Endodermal cell (in vitro differentiated cells): Measurements from ENCODE around the gene L1TD1. TPM values are rescaled to one million over a fixed set of nuclear protein-coding genes. Genes with fewer than 3 reads are reported as not detected.

ENCODE experiments used
- DNase-seq: peaks from one replicate; pipeline ENCODE4 v3.0.0-alpha.2; 2017
- H3K27ac ChIP-seq: 2 replicates; pipeline ENCODE4 v1.5.1; 2013; ENCODE audit warnings: mild to moderate bottlenecking, low read depth, low read length, moderate library complexity
- H3K27me3 ChIP-seq: 2 replicates; pipeline ENCODE4 v1.6.1; 2013; ENCODE audit warnings: mild to moderate bottlenecking, low read length, moderate library complexity; ENCODE audit not compliant: insufficient read depth, control insufficient read depth, poor library complexity, severe bottlenecking
- H3K36me3 ChIP-seq: 2 replicates; pipeline ENCODE4 v1.7.0; 2013; ENCODE audit warnings: mild to moderate bottlenecking, low read length, moderate library complexity; ENCODE audit not compliant: control insufficient read depth, insufficient read depth
- H3K4me1 ChIP-seq: one replicate; pipeline ENCODE4 v1.7.0; 2013; ENCODE audit warnings: low read length; ENCODE audit not compliant: control insufficient read depth, insufficient read depth
- H3K4me3 ChIP-seq: 2 replicates; pipeline ENCODE4 v1.5.1; 2013; ENCODE audit warnings: mild to moderate bottlenecking, low read length, moderate library complexity
- H3K9ac ChIP-seq: 2 replicates; pipeline ENCODE4 v1.6.1; 2013; ENCODE audit warnings: mild to moderate bottlenecking, low read length, moderate library complexity; ENCODE audit not compliant: poor library complexity, severe bottlenecking; ENCODE audit errors: extremely low read depth
- H3K9me3 ChIP-seq: 2 replicates; pipeline ENCODE4 v1.6.1; 2013; ENCODE audit warnings: mild to moderate bottlenecking, low read length, moderate library complexity; ENCODE audit not compliant: control insufficient read depth
- H3K27ac Mint-ChIP-seq: 2 replicates; pipeline ENCODE4 v1.8.0; 2020; ENCODE audit warnings: mixed read lengths
- H3K27me3 Mint-ChIP-seq: 2 replicates; pipeline ENCODE4 v1.8.0; 2021; ENCODE audit warnings: mild to moderate bottlenecking, mixed read lengths; ENCODE audit not compliant: insufficient read depth
- H3K36me3 Mint-ChIP-seq: 2 replicates; pipeline ENCODE4 v1.8.0; 2020; ENCODE audit warnings: low read depth, mixed read lengths
- H3K4me1 Mint-ChIP-seq: 2 replicates; pipeline ENCODE4 v1.8.0; 2020; ENCODE audit warnings: mixed read lengths
- H3K4me3 Mint-ChIP-seq: 2 replicates; pipeline ENCODE4 v1.8.0; 2020; ENCODE audit warnings: mild to moderate bottlenecking, moderate library complexity, mixed read lengths
- H3K9me3 Mint-ChIP-seq: 2 replicates; pipeline ENCODE4 v1.8.0; 2020; ENCODE audit warnings: mild to moderate bottlenecking, mixed read lengths
- CTCF ChIP-seq: fragments of 200-600 bp; sonication (generic); conservative IDR thresholded peaks from 2 replicates; pipeline ENCODE4 v1.5.0; 2021; ENCODE audit warnings: antibody characterized with exemption, mild to moderate bottlenecking
- WGBS, 2 experiments: methylation state at CpG; one replicate each; pipeline versions ENCODE4 v1.1.5 to v1.1.7; 2013; ENCODE audit warnings: missing lambda C conversion rate in 2 of 2, mixed read lengths in 1 of 2; ENCODE audit not compliant: insufficient coverage in 1 of 2, insufficient read length in 1 of 2; 5-methylcytosine and 5-hydroxymethylcytosine counted together
- total RNA-seq, 2 donors: library from RNA; stranded (reverse); fragmentation: NEBNext Ultra II Directional in 1 of 2; extraction: Animal tissue kit (Norgen Biotek cat#: 25700) in 1 of 2; gene quantifications; 2 replicates in 1 of 2; 3 replicates in 1 of 2; pipeline ENCODE4 v1.2.1, GENCODE V29; 2021

L1TD1 gene
- total RNA-seq, 2 donors from 2014 or later: 66.7 to 200 TPM

DNA sequence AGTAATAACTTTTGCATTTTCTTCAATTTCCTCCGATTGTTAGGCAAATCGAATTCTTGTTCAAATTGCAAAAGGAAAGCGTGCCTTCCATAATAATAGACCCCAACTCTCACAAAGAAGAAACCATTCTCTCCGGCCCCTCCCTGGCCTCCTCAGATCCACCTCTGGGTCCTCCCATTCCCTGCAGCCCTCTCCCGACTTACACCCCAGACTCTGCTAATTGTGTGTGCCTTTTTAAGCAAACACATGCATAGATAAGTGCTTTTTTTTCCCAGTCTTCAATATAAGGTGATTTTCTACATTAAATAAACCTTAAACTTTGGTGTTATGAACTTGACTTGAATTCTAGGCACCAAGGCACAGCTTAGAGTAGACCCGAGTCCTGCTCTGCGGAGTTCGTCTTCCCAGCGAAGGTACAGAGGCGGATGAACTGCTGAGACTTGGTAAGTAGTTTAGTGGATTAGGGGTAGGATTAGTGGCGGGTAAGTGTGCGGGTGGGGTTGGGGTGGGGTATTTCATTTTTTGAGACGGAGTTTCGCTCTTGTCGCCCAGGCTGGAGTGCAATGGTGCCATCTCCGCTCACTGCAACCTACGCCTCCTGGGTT lies 1.5 kb downstream of the L1TD1 start:
- H3K27ac ChIP-seq: no peak overlapping the region
- 7 to 22% methylated on average over 10 to 17 of the region's 17 CpGs for WGBS, 2 experiments
- Mint-ChIP-seq H3K4me3 (peak overlapping the region; percentile 100), H3K36me3 (peaks cover 35% of the 10 kb centered on the region), H3K27me3 (no peaks in the 10 kb centered on the region), H3K4me1 (peaks cover 40% of the 10 kb centered on the region), H3K9me3 (no peaks in the 10 kb centered on the region), H3K27ac (peak overlapping the region; percentile 99)
- no peaks in the 10 kb centered on the region for H3K4me1 ChIP-seq
- peak; percentile 62 for DNase-seq
- peaks cover 33% of the 10 kb centered on the region for H3K36me3 ChIP-seq
- no peak for TF ChIP-seq CTCF
- no peaks in the 10 kb centered on the region for H3K9me3 ChIP-seq
- H3K9ac ChIP-seq: peak overlapping the region; percentile 99
- H3K4me3 ChIP-seq: peak overlapping the region; percentile 93
- no peaks in the 10 kb centered on the region for H3K27me3 ChIP-seq

DNA sequence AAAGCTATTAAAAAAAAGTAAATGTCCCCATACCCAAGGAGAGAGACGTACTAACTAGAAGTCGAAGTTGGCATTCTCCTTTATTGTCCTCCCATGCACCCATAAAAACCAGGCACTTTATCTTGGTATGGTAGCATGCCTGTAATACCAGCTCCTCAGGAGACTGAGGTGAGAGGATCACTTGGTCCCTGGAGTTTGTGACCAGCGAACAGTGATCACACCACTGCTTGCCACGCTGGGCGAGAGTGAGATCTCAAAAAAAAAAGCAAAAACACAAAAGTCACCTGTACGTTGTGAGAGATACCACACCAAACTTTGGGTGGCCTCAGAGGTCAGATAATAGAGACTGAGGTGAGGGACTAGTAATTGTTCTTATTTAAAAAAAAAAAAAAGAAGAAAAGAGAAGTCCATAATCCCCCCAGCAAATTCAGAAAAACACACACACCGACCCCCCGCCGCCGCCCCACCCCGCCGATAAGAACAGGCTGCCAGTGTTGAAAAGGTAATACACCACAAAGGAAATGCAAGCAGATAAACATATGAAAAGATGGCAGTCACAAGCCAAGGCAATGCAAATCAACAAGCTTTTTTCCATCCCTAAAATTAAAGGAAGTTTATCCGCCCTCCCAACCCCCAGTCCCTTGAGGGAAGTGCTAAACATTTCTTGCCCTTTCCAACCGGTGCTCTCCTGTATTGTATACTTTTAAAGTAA lies 3.6 kb downstream of the L1TD1 start:
- peak overlapping the region; percentile 93 for H3K4me3 ChIP-seq
- H3K36me3 Mint-ChIP-seq: peaks cover 51% of the 10 kb centered on the region
- peak overlapping the region; percentile 63 for H3K9ac ChIP-seq
- 6 to 14% methylated on average over 5 to 14 of the region's 14 CpGs for WGBS, 2 experiments
- no peaks in the 10 kb centered on the region for H3K27me3 ChIP-seq
- peak overlapping the region; percentile 100 for H3K4me3 Mint-ChIP-seq
- H3K27me3 Mint-ChIP-seq: no peaks in the 10 kb centered on the region
- TF ChIP-seq CTCF: no peak
- no peaks in the 10 kb centered on the region for H3K4me1 ChIP-seq
- H3K9me3 Mint-ChIP-seq: no peaks in the 10 kb centered on the region
- no peaks in the 10 kb centered on the region for H3K9me3 ChIP-seq
- peak overlapping the region; percentile 95 for H3K27ac Mint-ChIP-seq
- DNase-seq: peak; percentile 89
- peaks cover 28% of the 10 kb centered on the region for H3K4me1 Mint-ChIP-seq
- no peak overlapping the region for H3K27ac ChIP-seq
- H3K36me3 ChIP-seq: peaks cover 52% of the 10 kb centered on the region

GRCh38 chr1:62198781-62199125 lies 4.1 kb downstream of the L1TD1 start:
- Histone ChIP-seq H3K4me1 (no peaks in the 10 kb centered on the region), H3K9me3 (no peaks in the 10 kb centered on the region), H3K4me3 (peak overlapping the region; percentile 93), H3K27ac (no peak overlapping the region), H3K36me3 (peaks cover 57% of the 10 kb centered on the region), H3K27me3 (no peaks in the 10 kb centered on the region), H3K9ac (peak overlapping the region; percentile 63)
- Mint-ChIP-seq H3K9me3 (no peaks in the 10 kb centered on the region), H3K27me3 (no peaks in the 10 kb centered on the region), H3K27ac (peak overlapping the region; percentile 95), H3K36me3 (peaks cover 57% of the 10 kb centered on the region), H3K4me1 (peaks cover 26% of the 10 kb centered on the region), H3K4me3 (peak overlapping the region; percentile 100)
- TF ChIP-seq CTCF: no peak
- 16 to 18% methylated on average over 2 to 3 of the region's 3 CpGs for WGBS, 2 experiments
- DNase-seq: peak; percentile 71
